ENCODE results near the gene LRFN2. TPM values are rescaled to one million over a fixed set of nuclear protein-coding genes. Genes with fewer than 3 reads are reported as not detected.

The LRFN2 gene
- polyA plus RNA-seq, 1 of the 3 experiments (the other 2 are of a cell fraction) = 0.02 TPM

DNA sequence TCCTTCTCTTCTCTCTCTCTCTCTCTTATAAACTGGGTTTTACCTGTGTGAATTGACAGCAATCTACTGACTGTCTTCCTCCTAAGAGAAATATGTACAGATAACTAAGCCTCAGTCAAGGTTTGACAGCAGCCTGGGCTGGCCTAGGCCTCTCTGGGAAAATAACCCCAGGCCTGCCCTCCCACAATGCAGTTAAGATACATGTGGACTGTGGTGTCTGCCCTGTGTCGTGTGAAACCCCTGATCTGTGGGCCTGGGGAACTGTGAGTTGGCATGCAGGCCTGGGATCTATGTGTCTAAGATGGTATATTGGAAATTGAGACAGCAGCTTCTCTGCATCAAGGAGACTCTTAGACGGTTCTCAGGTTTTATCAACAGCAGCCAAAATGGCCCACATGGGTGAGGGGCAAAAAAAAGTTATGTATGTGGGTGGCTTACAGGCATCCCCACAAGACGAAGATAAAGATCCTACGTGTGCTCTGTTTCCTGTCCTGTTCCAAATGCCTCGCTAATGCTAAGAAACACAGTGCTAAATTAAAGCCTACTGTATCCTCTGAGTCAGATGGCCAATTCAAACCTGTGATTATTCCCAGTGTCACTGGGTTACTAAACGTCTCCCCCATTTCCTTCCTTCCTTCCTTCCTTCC lies 19.0 kb downstream of the LRFN2 start (continued):
- TF ChIP-seq, protein P1, sequence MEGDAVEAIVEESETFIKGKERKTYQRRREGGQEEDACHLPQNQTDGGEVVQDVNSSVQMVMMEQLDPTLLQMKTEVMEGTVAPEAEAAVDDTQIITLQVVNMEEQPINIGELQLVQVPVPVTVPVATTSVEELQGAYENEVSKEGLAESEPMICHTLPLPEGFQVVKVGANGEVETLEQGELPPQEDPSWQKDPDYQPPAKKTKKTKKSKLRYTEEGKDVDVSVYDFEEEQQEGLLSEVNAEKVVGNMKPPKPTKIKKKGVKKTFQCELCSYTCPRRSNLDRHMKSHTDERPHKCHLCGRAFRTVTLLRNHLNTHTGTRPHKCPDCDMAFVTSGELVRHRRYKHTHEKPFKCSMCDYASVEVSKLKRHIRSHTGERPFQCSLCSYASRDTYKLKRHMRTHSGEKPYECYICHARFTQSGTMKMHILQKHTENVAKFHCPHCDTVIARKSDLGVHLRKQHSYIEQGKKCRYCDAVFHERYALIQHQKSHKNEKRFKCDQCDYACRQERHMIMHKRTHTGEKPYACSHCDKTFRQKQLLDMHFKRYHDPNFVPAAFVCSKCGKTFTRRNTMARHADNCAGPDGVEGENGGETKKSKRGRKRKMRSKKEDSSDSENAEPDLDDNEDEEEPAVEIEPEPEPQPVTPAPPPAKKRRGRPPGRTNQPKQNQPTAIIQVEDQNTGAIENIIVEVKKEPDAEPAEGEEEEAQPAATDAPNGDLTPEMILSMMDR (IDR thresholded peaks at IDR 0.05) = no peak
- TF ChIP-seq SMC3 (IDR thresholded peaks at IDR 0.05; ENCODE audit: low read depth, low read length) (no peak), FOXJ3 (CRISPR knock-in tag; IDR thresholded peaks at IDR 0.05) (no peak; the same call in 1 of the 2 replicates), EP300 (IDR thresholded peaks at IDR 0.05; ENCODE audit: borderline replicate concordance in 1 of 2, low read depth in 1 of 2, low read length in 1 of 2) (peak in 1 of 2 experiments; percentile 46; a peak in 1 of 4 replicates), MXI1 (IDR thresholded peaks at IDR 0.05; ENCODE audit: low read depth, low read length) (peak; percentile 62; the same call in 1 of the 2 replicates), RAD21 (IDR thresholded peaks at IDR 0.05; ENCODE audit: low read length) (no peak), CHD2 (IDR thresholded peaks at IDR 0.05; ENCODE audit: low read length, partially characterized antibody) (peak; percentile 55), ELF1 (IDR thresholded peaks at IDR 0.05) (no peak), MEF2A (IDR thresholded peaks at IDR 0.05; ENCODE audit: borderline replicate concordance, low read depth) (no peak), JUND (IDR thresholded peaks at IDR 0.05) (no peak), NRF1 (IDR thresholded peaks at IDR 0.05; ENCODE audit: low read depth, low read length) (no peak), NFIC (IDR thresholded peaks at IDR 0.05; ENCODE audit: borderline replicate concordance) (no peak), GATA2 (CRISPR knock-in tag; IDR thresholded peaks at IDR 0.05) (peak; percentile 72), FOSL2 (IDR thresholded peaks at IDR 0.05; ENCODE audit: borderline replicate concordance, low read depth) (no peak), YY1 (IDR thresholded peaks at IDR 0.05; ENCODE audit: low read depth) (no peak), RXRA (IDR thresholded peaks at IDR 0.05; ENCODE audit: borderline replicate concordance, low read depth) (no peak), EZH2phosphoT487 (IDR thresholded peaks at IDR 0.05; ENCODE audit: borderline replicate concordance, low read depth) (no peak), GABPA (IDR thresholded peaks at IDR 0.05; ENCODE audit: low read depth) (no peak), TEAD4 (IDR thresholded peaks at IDR 0.05; ENCODE audit: borderline replicate concordance, insufficient read depth) (no peak), RCOR1 (IDR thresholded peaks at IDR 0.05; ENCODE audit: low read length) (peak; percentile 55; the same call in 1 of the 2 replicates)
- TF ChIP-seq, protein P2, sequence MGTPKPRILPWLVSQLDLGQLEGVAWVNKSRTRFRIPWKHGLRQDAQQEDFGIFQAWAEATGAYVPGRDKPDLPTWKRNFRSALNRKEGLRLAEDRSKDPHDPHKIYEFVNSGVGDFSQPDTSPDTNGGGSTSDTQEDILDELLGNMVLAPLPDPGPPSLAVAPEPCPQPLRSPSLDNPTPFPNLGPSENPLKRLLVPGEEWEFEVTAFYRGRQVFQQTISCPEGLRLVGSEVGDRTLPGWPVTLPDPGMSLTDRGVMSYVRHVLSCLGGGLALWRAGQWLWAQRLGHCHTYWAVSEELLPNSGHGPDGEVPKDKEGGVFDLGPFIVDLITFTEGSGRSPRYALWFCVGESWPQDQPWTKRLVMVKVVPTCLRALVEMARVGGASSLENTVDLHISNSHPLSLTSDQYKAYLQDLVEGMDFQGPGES (IDR thresholded peaks at IDR 0.05; ENCODE audit: low read depth, low read length) = no peak
- TF ChIP-seq, protein P3, sequence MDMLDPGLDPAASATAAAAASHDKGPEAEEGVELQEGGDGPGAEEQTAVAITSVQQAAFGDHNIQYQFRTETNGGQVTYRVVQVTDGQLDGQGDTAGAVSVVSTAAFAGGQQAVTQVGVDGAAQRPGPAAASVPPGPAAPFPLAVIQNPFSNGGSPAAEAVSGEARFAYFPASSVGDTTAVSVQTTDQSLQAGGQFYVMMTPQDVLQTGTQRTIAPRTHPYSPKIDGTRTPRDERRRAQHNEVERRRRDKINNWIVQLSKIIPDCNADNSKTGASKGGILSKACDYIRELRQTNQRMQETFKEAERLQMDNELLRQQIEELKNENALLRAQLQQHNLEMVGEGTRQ (IDR thresholded peaks at IDR 0.05; ENCODE audit: borderline replicate concordance, low read depth, low read length) = no peak
- TF ChIP-seq, protein P4, sequence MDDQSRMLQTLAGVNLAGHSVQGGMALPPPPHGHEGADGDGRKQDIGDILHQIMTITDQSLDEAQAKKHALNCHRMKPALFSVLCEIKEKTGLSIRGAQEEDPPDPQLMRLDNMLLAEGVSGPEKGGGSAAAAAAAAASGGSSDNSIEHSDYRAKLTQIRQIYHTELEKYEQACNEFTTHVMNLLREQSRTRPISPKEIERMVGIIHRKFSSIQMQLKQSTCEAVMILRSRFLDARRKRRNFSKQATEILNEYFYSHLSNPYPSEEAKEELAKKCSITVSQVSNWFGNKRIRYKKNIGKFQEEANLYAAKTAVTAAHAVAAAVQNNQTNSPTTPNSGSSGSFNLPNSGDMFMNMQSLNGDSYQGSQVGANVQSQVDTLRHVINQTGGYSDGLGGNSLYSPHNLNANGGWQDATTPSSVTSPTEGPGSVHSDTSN (IDR thresholded peaks at IDR 0.05) = no peak
- TF ChIP-seq, protein P5, sequence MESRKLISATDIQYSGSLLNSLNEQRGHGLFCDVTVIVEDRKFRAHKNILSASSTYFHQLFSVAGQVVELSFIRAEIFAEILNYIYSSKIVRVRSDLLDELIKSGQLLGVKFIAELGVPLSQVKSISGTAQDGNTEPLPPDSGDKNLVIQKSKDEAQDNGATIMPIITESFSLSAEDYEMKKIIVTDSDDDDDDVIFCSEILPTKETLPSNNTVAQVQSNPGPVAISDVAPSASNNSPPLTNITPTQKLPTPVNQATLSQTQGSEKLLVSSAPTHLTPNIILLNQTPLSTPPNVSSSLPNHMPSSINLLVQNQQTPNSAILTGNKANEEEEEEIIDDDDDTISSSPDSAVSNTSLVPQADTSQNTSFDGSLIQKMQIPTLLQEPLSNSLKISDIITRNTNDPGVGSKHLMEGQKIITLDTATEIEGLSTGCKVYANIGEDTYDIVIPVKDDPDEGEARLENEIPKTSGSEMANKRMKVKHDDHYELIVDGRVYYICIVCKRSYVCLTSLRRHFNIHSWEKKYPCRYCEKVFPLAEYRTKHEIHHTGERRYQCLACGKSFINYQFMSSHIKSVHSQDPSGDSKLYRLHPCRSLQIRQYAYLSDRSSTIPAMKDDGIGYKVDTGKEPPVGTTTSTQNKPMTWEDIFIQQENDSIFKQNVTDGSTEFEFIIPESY (IDR thresholded peaks at IDR 0.05; ENCODE audit: borderline replicate concordance, low read depth) = no peak
